HFFc6 (cell line): Measurements from ENCODE around the gene TBC1D32. TPM values are rescaled to one million over a fixed set of nuclear protein-coding genes. Genes with fewer than 3 reads are reported as not detected.
A peak's percentile ranks its signal among the peaks of the same experiment; 100 is the strongest.
"Not testable (repeated sequence)": the region's sequence is repeated elsewhere in the genome, so short reads cannot be mapped to it uniquely, and the experiment has no call there.

Experiments used
- DNase-seq: peaks from one replicate; pipeline ENCODE4 v3.0.0-alpha.2; 2018
- H3K27ac Mint-ChIP-seq: 2 replicates; pipeline ENCODE4 v1.8.0; 2020; ENCODE audit warnings: mild to moderate bottlenecking, mixed read lengths
- H3K27me3 Mint-ChIP-seq: 2 replicates; pipeline ENCODE4 v1.8.0; 2021; ENCODE audit warnings: mild to moderate bottlenecking, moderate library complexity, mixed read lengths; ENCODE audit not compliant: insufficient read depth
- H3K36me3 Mint-ChIP-seq: 2 replicates; pipeline ENCODE4 v1.8.0; 2021; ENCODE audit warnings: low read depth, mixed read lengths
- H3K4me1 Mint-ChIP-seq: 2 replicates; pipeline ENCODE4 v1.8.0; 2020; ENCODE audit warnings: low read depth, mixed read lengths
- H3K4me3 Mint-ChIP-seq: 2 replicates; pipeline ENCODE4 v1.8.0; 2020; ENCODE audit warnings: mild to moderate bottlenecking, moderate library complexity, mixed read lengths
- H3K9me3 Mint-ChIP-seq: 2 replicates; pipeline ENCODE4 v1.8.0; 2020; ENCODE audit warnings: mild to moderate bottlenecking, mixed read lengths
- total RNA-seq, 6 experiments: library from RNA; stranded (reverse); fragmentation: NEBNext Ultra II Directional; extraction: Animal tissue kit (Norgen Biotek cat#: 25700); gene quantifications; 2 replicates in 1 of 6; 3 replicates in 5 of 6; pipeline ENCODE4 v1.2.3, GENCODE V29; 2021
- TF ChIP-seq, protein P1 (sequence below): fragments of 200-600 bp; sonication (generic); IDR thresholded peaks from 2 replicates; pipeline ENCODE4 v1.5.0; 2021; ENCODE audit warnings: antibody characterized with exemption, mild to moderate bottlenecking

Gene TBC1D32
- total RNA-seq, 6 experiments from 2014 or later = 3.9 to 6.1 (median 4.6) TPM

DNA sequence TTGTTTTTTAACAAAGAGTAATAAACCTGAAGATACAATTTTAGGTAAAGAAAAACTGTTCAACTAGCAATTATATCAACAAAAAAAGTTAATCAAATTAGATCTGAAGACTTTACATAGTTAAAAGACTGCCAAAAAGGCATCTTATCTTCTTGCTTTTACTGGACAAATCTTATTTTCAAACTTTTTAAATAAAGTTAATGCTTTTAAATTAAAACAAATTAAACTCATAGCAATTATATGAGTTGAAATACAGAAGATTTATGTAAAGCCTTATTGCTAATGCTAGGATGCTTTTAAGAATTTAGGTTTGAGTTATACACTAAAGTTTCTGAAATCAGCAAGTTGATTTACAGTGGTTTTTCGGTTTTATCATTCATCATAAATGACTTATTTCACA is 227.3 kb downstream of the TBC1D32 start:
- TF ChIP-seq, protein P1, sequence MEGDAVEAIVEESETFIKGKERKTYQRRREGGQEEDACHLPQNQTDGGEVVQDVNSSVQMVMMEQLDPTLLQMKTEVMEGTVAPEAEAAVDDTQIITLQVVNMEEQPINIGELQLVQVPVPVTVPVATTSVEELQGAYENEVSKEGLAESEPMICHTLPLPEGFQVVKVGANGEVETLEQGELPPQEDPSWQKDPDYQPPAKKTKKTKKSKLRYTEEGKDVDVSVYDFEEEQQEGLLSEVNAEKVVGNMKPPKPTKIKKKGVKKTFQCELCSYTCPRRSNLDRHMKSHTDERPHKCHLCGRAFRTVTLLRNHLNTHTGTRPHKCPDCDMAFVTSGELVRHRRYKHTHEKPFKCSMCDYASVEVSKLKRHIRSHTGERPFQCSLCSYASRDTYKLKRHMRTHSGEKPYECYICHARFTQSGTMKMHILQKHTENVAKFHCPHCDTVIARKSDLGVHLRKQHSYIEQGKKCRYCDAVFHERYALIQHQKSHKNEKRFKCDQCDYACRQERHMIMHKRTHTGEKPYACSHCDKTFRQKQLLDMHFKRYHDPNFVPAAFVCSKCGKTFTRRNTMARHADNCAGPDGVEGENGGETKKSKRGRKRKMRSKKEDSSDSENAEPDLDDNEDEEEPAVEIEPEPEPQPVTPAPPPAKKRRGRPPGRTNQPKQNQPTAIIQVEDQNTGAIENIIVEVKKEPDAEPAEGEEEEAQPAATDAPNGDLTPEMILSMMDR = no peak
- H3K4me3 Mint-ChIP-seq = no peak overlapping the region
- H3K9me3 Mint-ChIP-seq = peaks cover 3% of the 10 kb centered on the region; the same call in 1 of the 2 replicates
- no peaks in the 10 kb centered on the region for H3K4me1 Mint-ChIP-seq
- H3K27me3 Mint-ChIP-seq = no peaks in the 10 kb centered on the region
- no peak overlapping the region for H3K27ac Mint-ChIP-seq
- DNase-seq = no peak
- H3K36me3 Mint-ChIP-seq = peaks cover 4% of the 10 kb centered on the region; the same call in 1 of the 2 replicates

DNA sequence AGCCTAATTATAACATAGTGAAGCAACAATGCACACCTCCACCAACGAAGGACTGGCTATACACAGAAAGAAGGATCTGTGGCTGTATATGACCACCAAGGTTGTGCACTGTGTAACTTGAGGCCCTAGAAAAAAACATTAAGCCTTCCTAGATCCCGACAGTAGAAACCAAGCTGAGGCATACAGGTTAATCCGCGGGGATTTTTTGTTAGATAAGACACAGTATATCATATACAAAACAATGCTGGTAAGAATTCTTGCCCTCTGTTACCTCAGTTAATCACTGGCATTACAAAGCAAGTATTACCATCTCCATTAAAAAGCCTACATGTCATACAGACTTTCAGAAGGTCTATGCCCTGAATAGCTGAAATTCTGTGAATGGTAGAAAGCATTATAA is 228.8 kb downstream of the TBC1D32 start:
- TF ChIP-seq, protein P1 = no peak
- Mint-ChIP-seq H3K4me1 (no peaks in the 10 kb centered on the region), H3K36me3 (peaks cover 4% of the 10 kb centered on the region; the same call in 1 of the 2 replicates), H3K9me3 (peaks cover 3% of the 10 kb centered on the region; the same call in 1 of the 2 replicates), H3K27ac (no peak overlapping the region), H3K4me3 (no peak overlapping the region), H3K27me3 (no peaks in the 10 kb centered on the region)
- DNase-seq = no peak

DNA sequence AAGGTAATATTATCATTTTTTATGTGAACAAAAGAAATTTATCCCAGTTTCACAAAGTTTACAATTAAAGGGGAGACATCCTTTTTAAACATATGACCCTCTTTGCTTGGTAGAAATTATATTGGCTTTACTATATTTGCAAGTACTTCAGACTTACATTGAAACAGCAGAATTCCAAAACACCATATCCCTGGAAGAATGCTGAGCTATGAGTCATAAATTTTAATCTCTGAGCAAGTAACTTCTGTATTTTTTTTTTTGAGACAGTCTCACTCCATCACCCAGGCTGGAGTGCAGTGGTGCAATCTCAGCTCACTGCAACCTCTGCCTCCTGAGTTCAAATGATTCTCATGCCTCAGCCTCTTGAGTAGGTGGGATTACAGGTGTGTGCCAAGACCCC is 240.4 kb downstream of the TBC1D32 start:
- no peaks in the 10 kb centered on the region for H3K27me3 Mint-ChIP-seq
- H3K36me3 Mint-ChIP-seq = no peaks in the 10 kb centered on the region
- H3K27ac Mint-ChIP-seq = no peak overlapping the region; the same call in 1 of the 2 replicates
- no peaks in the 10 kb centered on the region for H3K9me3 Mint-ChIP-seq
- TF ChIP-seq, protein P1 = no peak
- DNase-seq = peak; percentile 20
- H3K4me3 Mint-ChIP-seq = no peak overlapping the region
- H3K4me1 Mint-ChIP-seq = peaks cover 8% of the 10 kb centered on the region

DNA sequence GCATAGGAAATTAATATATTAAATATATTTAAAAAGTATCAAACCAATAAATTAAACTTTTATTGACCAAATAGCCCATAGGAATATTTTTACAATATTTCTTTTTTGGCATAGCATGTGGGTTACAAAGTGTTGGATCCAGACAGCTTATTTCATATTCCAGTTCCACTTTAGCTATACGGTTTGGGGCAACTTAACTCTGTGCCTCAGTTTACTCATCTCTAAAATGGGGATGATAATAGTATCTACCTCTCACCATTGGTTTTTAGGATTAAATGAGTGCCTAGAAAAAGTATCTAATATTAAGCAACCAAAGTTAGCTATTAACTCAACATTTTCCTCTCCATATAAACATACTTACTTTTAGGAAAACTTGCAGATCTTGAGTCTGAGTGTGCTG is 243.8 kb downstream of the TBC1D32 start:
- Mint-ChIP-seq H3K36me3 (no peaks in the 10 kb centered on the region), H3K9me3 (no peaks in the 10 kb centered on the region), H3K4me1 (peaks cover 8% of the 10 kb centered on the region), H3K4me3 (no peak overlapping the region), H3K27ac (no peak overlapping the region), H3K27me3 (no peaks in the 10 kb centered on the region)
- no peak for DNase-seq
- TF ChIP-seq, protein P1 = no peak

DNA sequence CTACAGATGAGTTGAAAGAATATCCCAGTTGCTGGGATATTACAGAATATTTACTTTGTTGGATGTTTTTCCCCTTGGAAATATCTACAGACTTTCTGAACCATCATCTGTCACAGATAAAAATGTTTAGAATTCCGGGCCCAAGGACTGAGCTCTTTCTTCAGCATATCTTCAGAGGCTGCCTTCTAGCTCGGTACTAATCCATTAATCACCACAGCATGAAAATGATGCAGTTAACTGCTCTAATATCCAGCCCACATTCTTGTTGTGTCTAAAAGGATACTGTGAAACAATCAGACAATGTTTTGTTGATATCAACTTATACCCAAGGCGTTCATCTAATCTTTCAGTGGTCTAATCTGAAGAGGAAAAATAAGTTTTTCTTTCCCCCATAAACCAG is 247.4 kb downstream of the TBC1D32 start:
- no peaks in the 10 kb centered on the region for H3K4me1 Mint-ChIP-seq
- H3K27ac Mint-ChIP-seq = no peak overlapping the region
- H3K4me3 Mint-ChIP-seq = no peak overlapping the region
- no peaks in the 10 kb centered on the region for H3K27me3 Mint-ChIP-seq
- DNase-seq = no peak
- H3K9me3 Mint-ChIP-seq = no peaks in the 10 kb centered on the region
- TF ChIP-seq, protein P1 = no peak
- H3K36me3 Mint-ChIP-seq = no peaks in the 10 kb centered on the region

DNA sequence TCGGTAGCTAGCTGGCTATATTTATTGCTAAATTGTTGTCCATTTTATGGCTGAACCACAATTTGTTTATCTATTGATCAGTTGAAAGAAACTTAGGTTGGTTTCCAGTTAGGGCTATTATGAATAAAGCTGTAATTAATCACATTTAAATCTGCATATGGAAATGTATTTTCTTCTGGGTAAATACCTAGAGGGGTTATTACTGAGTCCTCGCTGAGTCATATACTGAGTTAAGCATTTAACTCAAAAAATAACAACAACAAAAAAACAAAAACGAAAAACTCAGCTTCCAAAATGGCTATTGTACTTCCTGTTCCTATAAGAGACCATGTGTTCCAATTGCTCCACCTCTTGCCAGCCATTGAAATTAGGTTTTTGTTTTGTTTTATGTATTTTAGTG is 258.2 kb downstream of the TBC1D32 start:
- TF ChIP-seq, protein P1 = no peak

DNA sequence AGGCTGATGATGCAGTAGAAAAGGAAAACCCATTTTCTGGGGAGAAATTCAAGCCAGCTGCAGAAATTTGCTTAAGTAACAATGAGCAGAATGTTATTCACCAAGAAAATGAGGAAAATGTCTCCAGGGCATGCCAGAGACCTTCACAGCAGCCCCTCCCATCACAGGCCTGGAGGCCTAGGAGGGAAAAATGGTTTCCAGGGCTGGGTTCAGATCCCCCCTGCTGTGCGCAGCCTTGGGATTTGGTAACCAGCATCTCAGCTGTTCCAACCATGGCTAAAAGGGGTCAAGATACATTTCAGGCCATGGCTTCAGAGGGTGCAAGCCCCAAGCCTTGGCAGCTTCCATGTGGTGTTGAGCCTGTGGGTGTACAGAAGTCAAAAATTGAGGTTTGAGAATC is 265.5 kb downstream of the TBC1D32 start:
- not testable (repeated sequence) for H3K36me3 Mint-ChIP-seq, H3K27ac Mint-ChIP-seq

More for the DNA sequence above, 258.2 kb downstream of the TBC1D32 start:
- no peak for DNase-seq
- Mint-ChIP-seq H3K27me3 (no peaks in the 10 kb centered on the region), H3K4me3 (no peak overlapping the region), H3K27ac (no peak overlapping the region), H3K36me3 (no peaks in the 10 kb centered on the region), H3K9me3 (no peaks in the 10 kb centered on the region), H3K4me1 (no peaks in the 10 kb centered on the region)

More for the DNA sequence above, 265.5 kb downstream of the TBC1D32 start:
- not testable (repeated sequence) for H3K27me3 Mint-ChIP-seq, H3K4me1 Mint-ChIP-seq, DNase-seq, H3K4me3 Mint-ChIP-seq
- peaks cover 11% of the 10 kb centered on the region for H3K9me3 Mint-ChIP-seq
